Cerebellar cortex (tissue), 1 donor: Measurements from ENCODE around the gene LAMB4.

Source experiments
- DNase-seq: peaks from one replicate; pipeline ENCODE4 v3.0.0-alpha.2; 2015; ENCODE audit warnings: low spot score

LAMB4 gene

DNA sequence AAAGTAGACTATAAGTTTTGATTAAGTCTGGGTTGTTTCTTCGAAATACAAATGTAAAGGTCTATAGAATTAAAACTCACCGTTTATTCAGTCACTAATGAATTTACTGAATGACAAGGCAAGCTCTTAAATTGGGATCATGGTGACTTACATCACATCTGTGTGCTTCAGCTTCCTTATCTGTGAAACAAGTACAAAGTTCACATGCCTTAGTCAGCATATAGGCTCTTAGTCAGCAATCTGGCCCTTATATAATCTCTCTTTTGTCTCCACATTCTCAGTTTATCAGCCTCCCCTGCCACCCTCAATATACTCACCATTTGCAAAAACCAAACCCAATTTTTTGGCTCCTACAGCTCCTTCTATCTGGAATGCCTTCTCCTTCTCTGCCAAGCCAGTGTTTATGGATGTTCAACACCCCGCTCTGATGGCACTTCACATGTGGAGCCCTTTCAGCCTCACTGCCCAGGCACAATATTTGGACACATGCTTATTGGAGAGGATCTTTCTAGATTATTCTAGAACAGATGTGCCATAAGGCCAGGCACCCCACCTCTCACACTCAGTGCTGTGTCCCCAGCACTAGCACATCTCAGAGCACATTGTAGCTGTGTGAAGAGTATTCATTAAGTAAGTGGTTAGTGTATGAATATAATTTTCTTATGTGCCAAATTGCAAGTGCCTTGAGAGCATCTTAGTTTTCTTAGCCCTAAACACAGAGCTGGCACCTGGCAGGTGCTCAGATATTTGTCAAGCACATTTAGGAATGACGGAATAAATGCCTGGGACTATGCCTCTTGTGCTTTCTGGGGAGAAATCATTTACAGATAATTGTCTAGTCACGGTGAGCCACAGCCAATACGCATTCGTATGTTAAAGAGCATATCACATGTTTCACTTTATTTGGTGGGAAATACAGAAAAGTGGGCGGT, 117.4 kb downstream of the LAMB4 start:
- no peak for DNase-seq

DNA sequence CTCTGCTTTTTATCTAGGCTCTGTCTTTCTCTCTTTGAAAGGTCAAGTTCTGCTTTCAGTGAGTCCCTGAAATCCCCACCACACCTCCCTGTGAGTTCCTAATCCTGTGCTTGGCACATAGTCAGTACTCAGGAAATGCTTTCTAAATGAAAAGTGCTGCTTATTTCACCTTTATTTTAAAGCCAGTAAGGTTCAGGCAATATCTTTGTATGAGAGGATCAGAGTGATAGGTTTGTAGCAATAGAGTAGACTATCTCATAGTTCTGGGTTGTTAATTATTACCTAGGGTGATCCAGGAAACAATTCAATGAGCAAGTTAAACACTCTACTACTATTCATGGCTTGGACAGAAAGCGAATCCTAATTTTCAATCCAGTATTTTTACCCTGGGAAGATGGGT, 119.8 kb downstream of the LAMB4 start:
- DNase-seq, result peak; percentile 12

DNA sequence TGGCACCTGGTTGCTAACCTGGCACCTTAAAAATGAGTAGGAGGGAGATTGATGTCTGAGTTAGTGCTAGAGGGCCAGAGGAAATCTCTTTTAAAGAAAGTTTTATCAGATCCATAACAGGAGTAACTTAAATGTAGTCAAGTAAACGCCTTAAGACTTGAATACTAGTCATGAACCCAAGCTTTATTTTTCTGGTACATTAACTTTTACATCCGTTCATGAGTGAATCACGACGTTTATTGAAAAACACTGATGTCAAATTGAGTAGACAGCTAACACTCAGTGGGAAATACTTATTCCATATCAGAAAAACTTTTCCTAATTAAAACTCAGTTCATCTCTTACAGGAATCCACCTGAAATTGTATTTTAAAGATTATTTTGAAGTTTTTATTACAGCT, 120.3 kb downstream of the LAMB4 start:
- DNase-seq, result no peak

DNA sequence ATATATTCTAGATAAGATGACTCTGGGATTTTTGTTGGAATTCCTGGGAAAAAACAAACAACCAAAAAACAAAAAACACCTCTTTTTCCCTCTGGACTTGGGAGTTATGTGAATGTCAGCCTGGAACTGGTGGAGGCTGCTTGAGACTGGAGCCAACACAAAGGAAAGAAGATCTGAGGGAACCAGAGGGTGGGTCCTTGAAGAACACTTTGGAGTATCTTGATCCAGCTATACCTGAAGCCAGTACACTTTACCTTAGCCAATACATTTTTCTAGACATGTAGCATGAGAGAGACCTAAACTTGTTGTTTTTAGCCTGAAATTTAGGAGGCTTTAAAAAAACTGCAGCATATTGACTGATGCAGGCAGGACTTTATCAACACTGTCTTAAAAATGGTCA, 121.3 kb downstream of the LAMB4 start:
- DNase-seq, result no peak

DNA sequence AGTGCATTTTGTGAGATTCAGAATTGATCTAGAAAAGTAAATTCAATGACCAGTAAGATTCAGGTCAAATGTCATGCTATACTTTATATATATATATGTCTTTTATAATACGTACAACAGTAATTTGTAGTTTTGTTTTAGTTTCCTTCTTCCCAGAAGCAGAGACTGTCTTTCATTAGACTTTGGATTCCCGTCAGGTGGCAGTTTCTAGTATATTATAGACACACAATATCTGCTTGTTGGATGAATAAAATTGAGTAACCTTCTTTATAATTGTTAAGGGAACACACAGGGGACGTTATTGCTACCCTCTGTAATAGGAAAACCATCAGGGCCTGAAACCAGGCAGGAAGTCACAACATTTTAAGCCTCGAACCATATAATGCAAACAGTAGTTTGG, 121.9 kb downstream of the LAMB4 start:
- no peak for DNase-seq

DNA sequence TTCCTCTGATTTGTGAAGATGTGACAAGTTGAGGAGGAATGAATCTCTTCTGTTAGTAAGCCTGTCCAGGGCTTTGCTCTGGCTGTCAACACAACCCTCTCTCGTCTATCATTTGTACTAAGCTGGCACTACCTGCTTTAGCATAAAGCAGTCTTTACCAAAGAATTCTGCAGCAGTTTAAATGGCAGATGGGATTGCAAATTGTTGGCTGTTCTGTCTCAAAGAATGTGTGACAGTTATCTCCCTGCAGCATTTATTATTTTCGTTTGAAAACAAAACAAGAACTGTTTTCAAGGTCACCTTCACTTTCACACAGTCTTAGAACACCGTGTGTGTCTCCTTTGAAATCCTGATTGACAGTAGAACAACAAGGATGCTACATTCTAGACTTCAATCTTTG, 122.4 kb downstream of the LAMB4 start:
- no peak for DNase-seq

GRCh38 chr7:108007261-108007660, 122.9 kb downstream of the LAMB4 start:
- DNase-seq, result no peak

GRCh38 chr7:108004220-108005142, 125.7 kb downstream of the LAMB4 start:
- peak; percentile 16 for DNase-seq

DNA sequence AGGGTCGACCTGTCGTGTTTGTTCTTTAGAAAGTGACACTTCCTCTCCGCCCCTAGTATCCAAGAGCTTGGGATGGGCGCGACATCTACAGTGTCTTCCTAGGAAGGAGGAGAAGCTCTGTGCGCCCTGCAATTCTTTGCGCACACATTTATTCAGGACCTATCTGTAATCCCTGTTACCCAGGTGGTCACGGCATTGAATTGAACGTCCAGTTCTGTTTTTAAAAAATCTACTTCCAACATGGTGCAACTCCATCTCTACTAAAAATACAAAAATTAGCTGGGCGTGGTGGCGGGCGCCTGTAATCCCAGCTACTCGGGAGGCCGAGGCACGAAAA, 126.6 kb downstream of the LAMB4 start:
- DNase-seq, result peak; percentile 13

- peak; percentile 42 for DNase-seq
Observed at GRCh38 chr7:108002726-108003598, 127.2 kb downstream of the LAMB4 start, which contains the start of gene LAMB1. Gene LAMB1 (minus strand): TSS chr7:108003161. CDS start chr7:108002885, 276 bp downstream.

GRCh38 chr7:108001764-108002725, 128.1 kb downstream of the LAMB4 start:
- peak; percentile 85 for DNase-seq

- DNase-seq, result peak; percentile 65
Observed at GRCh38 chr7:108000875-108001763, 129.0 kb downstream of the LAMB4 start.

DNA sequence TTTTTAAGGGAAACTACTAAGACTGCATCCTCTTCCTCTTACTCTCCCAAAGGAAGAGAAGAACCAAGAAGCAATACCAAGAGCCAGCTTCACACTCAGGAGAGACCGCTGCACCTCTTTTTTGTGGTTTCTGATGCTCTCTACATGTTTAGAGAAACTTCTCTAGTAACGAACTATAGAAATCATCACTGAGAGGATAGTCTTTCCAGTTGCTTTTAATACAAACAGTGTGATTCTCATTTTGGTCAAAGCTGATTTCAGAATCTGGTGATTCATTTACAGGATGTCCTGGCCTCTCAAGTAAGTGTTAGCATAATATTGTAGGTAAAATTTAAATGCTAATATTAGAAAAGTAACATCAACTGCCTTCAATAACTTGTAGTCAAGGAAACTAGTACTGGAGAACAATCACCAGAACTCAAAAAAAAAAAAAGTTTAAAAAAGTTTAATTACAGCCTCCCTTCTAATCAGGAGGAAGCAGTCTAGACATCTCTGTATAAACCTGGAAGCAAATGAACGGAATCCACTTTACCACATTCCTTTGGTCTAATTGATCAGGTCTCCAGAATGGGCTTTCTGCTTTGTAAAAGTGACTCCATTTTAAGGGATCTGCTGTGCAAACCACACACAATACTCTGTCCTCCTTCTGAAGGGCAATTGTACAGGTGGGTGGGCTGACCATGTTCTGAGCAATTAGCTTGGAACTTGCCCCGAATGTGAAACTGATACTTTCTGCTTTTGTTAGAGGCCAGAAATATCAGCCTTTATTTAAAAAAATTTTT, 130.2 kb downstream of the LAMB4 start:
- no peak for DNase-seq

GRCh38 chr7:107998660-107999480, 131.3 kb downstream of the LAMB4 start:
- peak; percentile 9 for DNase-seq

GRCh38 chr7:107998150-107998549, 132.0 kb downstream of the LAMB4 start:
- DNase-seq, result no peak

DNA sequence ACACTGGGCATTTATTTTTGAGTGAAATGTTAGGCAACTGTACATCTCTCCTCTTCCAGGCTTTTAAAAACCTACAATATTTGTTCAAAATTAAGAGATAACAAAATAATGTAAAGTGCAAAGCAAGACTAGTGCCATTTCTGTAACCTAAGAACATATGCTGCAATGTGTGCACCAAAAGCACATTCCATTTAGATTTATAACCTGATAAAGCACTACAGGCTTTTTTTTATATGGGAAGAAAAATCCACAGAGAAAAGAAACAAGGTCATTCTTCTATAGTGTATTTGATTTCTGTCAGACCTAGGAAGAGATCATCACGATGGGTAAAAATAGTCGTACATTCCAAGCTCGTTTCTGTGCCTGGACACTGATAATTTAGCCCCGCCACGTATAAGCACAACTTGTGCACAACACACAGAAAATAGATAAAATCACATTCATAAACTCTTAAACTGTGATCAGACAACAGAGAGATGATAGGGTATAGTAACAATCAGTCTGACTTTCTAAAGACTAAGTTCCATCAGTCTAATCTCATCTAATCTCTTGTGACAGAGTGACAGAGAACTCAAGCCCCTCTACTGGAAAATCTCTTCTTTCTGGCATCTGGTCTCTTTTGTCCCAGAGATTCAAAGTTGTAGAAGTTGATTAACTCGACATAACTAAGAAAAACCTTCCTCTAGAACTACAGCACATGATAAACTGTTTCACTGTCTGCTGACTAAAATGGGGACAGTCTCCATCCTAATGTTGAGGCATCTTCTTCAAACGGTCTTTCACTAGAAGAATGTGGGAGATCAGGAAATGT, 133.9 kb downstream of the LAMB4 start:
- no peak for DNase-seq
